Keratinocyte (primary cell): ENCODE results near the gene RAB4B.

ENCODE experiments used
- EZH2 ChIP-seq: IDR thresholded peaks from one replicate; pipeline ENCODE4 v1.6.1; 2012; ENCODE audit warnings: inconsistent platforms, mild to moderate bottlenecking, low read length, moderate library complexity
- TF ChIP-seq, protein P1 (sequence below), 3 experiments: IDR thresholded peaks in 1 of 3; conservative IDR thresholded peaks in 1 of 3; optimal IDR thresholded peaks in 1 of 3; 2 replicates in 2 of 3; 3 replicates in 1 of 3; pipeline versions ENCODE3 to v1.5.1; 2011; ENCODE audit warnings: low read length in 3 of 3, mild to moderate bottlenecking in 3 of 3, moderate library complexity in 2 of 3, control low read depth in 1 of 3, inconsistent platforms in 1 of 3; ENCODE audit not compliant: insufficient read depth in 2 of 3; ENCODE audit errors: extremely low read depth in 1 of 3

DNA sequence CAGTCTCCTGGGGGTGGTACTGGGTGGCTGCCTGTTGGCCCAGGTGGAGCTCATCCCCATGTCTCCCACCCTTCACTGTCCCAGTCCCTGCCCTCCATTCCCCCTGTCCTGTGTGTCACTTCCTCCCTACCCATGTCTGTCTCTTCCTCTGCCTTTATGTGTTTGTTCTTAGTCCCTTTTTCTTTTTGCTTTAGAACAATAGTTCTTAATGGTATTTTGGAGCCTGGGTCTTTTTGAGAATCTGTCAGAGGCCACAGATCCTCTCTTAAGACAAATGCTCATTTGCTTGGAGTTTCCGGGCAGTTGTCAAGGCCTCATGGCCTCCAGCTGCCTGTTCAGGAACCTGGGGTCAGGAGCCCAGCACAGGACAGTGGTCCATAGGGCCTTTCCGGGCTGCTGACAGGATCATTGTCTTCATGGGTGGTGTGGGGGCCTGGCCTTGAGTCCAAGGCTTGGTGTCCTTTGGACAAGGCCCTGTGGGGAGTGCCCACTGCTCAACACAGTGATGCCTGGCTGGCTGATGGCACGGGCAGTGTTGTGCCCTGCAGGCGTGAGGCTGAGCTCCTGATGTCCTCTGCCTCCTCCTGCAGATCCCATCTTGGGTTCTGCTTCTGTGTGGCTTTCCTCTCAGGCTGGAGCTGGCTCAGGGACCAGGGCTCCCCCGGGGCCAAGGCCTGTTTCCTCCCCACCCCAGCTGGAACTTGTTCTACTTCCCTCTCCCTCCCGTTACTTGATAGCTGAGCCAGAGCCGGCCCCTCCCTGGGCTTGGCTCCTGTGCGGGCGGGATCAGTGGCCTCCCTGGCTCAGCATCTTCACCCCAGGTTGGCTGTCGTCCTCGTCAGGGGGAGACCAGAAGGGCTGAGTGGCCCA is 24.5 kb downstream of the RAB4B start:
- TF ChIP-seq, protein P1, sequence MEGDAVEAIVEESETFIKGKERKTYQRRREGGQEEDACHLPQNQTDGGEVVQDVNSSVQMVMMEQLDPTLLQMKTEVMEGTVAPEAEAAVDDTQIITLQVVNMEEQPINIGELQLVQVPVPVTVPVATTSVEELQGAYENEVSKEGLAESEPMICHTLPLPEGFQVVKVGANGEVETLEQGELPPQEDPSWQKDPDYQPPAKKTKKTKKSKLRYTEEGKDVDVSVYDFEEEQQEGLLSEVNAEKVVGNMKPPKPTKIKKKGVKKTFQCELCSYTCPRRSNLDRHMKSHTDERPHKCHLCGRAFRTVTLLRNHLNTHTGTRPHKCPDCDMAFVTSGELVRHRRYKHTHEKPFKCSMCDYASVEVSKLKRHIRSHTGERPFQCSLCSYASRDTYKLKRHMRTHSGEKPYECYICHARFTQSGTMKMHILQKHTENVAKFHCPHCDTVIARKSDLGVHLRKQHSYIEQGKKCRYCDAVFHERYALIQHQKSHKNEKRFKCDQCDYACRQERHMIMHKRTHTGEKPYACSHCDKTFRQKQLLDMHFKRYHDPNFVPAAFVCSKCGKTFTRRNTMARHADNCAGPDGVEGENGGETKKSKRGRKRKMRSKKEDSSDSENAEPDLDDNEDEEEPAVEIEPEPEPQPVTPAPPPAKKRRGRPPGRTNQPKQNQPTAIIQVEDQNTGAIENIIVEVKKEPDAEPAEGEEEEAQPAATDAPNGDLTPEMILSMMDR (optimal IDR thresholded peaks at IDR 0.05 in 1 of 3, IDR thresholded peaks at IDR 0.05 in 1 of 3, conservative IDR thresholded peaks at IDR 0.05 in 1 of 3; ENCODE audit: extremely low read depth in 1 of 3, insufficient read depth in 2 of 3, low read length in 3 of 3), result no peak
- TF ChIP-seq EZH2, result no peak
